ENCODE results near the gene RALGPS2. TPM values are rescaled to one million over a fixed set of nuclear protein-coding genes. Genes with fewer than 3 reads are reported as not detected.

RALGPS2 gene
- total and polyA plus RNA-seq, 9 of the 15 experiments (the other 6 are each of a cell fraction or from before 2014, with no cell fraction given) = 0.28 to 6.5 (median 2.6) TPM

DNA sequence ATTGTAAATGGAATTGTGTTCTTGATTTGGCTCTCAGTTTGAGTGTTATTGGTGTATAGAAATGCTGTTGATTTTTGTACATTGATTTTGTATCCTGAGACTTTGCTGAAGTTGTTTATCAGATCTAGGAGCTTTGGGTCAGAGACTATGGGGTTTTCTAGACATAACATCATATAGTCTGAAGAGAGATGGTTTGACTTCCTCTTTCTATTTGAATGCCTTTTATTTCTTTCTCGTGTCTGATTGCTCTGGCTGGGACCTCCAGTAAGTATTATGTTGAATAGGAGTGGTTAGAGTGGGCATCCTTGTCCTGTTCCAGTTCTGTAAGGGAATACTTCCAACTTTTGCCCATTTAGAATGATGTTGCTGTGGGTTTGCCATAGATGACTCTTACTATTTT is 185.0 kb downstream of the RALGPS2 start:
- WGBS (ENCODE audit: insufficient coverage, low coverage, missing lambda C conversion rate) = 0% methylated on average over 1 of the region's 1 CpG
- no peak for TF ChIP-seq CCAR2 (IDR thresholded peaks at IDR 0.05; ENCODE audit: low read depth, low read length)
- TF ChIP-seq PHTF2 (CRISPR knock-in tag; IDR thresholded peaks at IDR 0.05) = no peak
- TF ChIP-seq ZNF165 (CRISPR knock-in tag; IDR thresholded peaks at IDR 0.05; ENCODE audit: borderline replicate concordance) = no peak
- TF ChIP-seq EHMT2 (IDR thresholded peaks at IDR 0.05) = no peak
- TF ChIP-seq ZNF184 (CRISPR knock-in tag; IDR thresholded peaks at IDR 0.05) = no peak
- no peak for TF ChIP-seq SLC30A9 (CRISPR knock-in tag; IDR thresholded peaks at IDR 0.05)
- TF ChIP-seq SPI1 (IDR thresholded peaks at IDR 0.05; ENCODE audit: borderline replicate concordance, low read depth, low read length) = 0 out of 2 replicates have a peak, but pooled peaks have one; percentile 34
- no peak for TF ChIP-seq EWSR1 (IDR thresholded peaks at IDR 0.05; ENCODE audit: borderline replicate concordance, low read depth, partially characterized antibody)
- no peak for TF ChIP-seq MED1 (CRISPR knock-in tag; IDR thresholded peaks at IDR 0.05; ENCODE audit: borderline replicate concordance)
- no peak for DNase-seq (ENCODE audit: extremely low read depth in 1 of 4, low spot score in 3 of 4)
- no peaks in the 10 kb centered on the region for H3K79me2 ChIP-seq (ENCODE audit: control insufficient read depth, insufficient read depth, low read length)
- no peaks in the 10 kb centered on the region for H3K4me1 ChIP-seq (replicated peaks in 1 of 2; ENCODE audit: control insufficient read depth in 2 of 2, insufficient read depth in 2 of 2, low read length in 2 of 2)
- no peaks in the 10 kb centered on the region for H3K9me3 ChIP-seq (replicated peaks; ENCODE audit: control insufficient read depth, insufficient read depth, low read depth, low read length)
- H3K27ac ChIP-seq (ENCODE audit: extremely low read depth, low read depth, low read length) = no peak overlapping the region
- intact Hi-C loops (cut with micrococcal nuclease) = no loop called here
- in situ Hi-C loops (cut with MboI) = no loop called here
- no peak overlapping the region for H3K4me3 ChIP-seq
- ChIA-PET POLR2A (no interaction called here), CTCF (ENCODE audit: low intra/inter-chr PET ratio) (no interaction called here)
- no peaks in the 10 kb centered on the region for H3K36me3 ChIP-seq (ENCODE audit: control insufficient read depth, insufficient read depth, low read length)
- ATAC-seq = no peak
- H3K9ac ChIP-seq (ENCODE audit: insufficient read depth in 1 of 2, low read depth in 2 of 2, low read length in 2 of 2) = no peak overlapping the region
- H3K4me2 ChIP-seq (ENCODE audit: insufficient read depth, low read length) = no peak overlapping the region
- no peaks in the 10 kb centered on the region for H3K9me1 ChIP-seq (ENCODE audit: control insufficient read depth, insufficient read depth, low read length)
- H3K27me3 ChIP-seq (ENCODE audit: control insufficient read depth in 2 of 2, insufficient read depth in 2 of 2, low read length in 2 of 2) = peaks cover 0 to 7% of the 10 kb centered on the region in 2 experiments; a peak in 1 of 5 replicates
- no TSS peak for BruUV-seq (replicated peaks)
- no peak overlapping the region for H2AFZ ChIP-seq (ENCODE audit: low read depth, low read length)
- H4K20me1 ChIP-seq (replicated peaks; ENCODE audit: control insufficient read depth, insufficient read depth, low read length) = no peaks in the 10 kb centered on the region
- FAIRE-seq = no peak
